H1 (cell line): ENCODE results near the gene RGL1. TPM values are rescaled to one million over a fixed set of nuclear protein-coding genes. Genes with fewer than 3 reads are reported as not detected.

ENCODE experiments used
- GABPA ChIP-seq: IDR thresholded peaks from 2 replicates; pipeline ENCODE4 v1.6.1; 2011; ENCODE audit warnings: mild to moderate bottlenecking, low read length, moderate library complexity, borderline replicate concordance; ENCODE audit not compliant: insufficient read depth
- KDM1A ChIP-seq: fragments of 200-600, 300-600 bp; sonication (generic); IDR thresholded peaks from 2 replicates; pipeline ENCODE4 v1.7.1; 2016; ENCODE audit warnings: mild to moderate bottlenecking, low read length, borderline replicate concordance
- RBBP5 ChIP-seq: IDR thresholded peaks from 2 replicates; pipeline ENCODE4 v1.7.1; 2012; ENCODE audit warnings: low read depth, mild to moderate bottlenecking, inconsistent platforms, low read length, moderate library complexity, borderline replicate concordance
- SRF ChIP-seq: IDR thresholded peaks from 2 replicates; pipeline ENCODE4 v1.6.1; 2011; ENCODE audit warnings: mild to moderate bottlenecking, low read depth, low read length, moderate library complexity
- SUZ12 ChIP-seq: fragments of 200-600 bp; sonication (generic); IDR thresholded peaks from 2 replicates; pipeline ENCODE4 v1.6.1; 2012; ENCODE audit warnings: mild to moderate bottlenecking, inconsistent platforms, low read length, moderate library complexity, mixed read lengths
- polyA plus RNA-seq, 7 experiments: library from polyadenylated mRNA; depleted of rRNA in 3 of 7; stranded (reverse) in 5 of 7; unstranded in 2 of 7; fragments of >200 nt in 5 of 7; fragments of 200-250 nt in 2 of 7; gene quantifications; 1 replicate in 5 of 7; 2 replicates in 1 of 7; 4 replicates in 1 of 7; pipeline versions ENCODE4 v1.2.1 to v1.2.3, GENCODE V29; 2011 to 2013; ENCODE audit warnings: missing spikeins in 2 of 7, mixed read lengths in 2 of 7
- total RNA-seq: library from RNA; stranded (reverse); fragmentation: NEBNext Ultra II Directional; extraction: Animal tissue kit (Norgen Biotek cat#: 25700); gene quantifications from 2 replicates; pipeline ENCODE4 v1.2.1, GENCODE V29; 2021
- TF ChIP-seq, protein P1 (sequence below): IDR thresholded peaks from 2 replicates; pipeline ENCODE4 v1.6.1; 2012; ENCODE audit warnings: low read length, inconsistent platforms

RGL1 gene
- total and polyA plus RNA-seq, 2 of the 8 experiments (the other 6 are each of a cell fraction or from before 2014, with no cell fraction given): 0.98 to 2.4 TPM

DNA sequence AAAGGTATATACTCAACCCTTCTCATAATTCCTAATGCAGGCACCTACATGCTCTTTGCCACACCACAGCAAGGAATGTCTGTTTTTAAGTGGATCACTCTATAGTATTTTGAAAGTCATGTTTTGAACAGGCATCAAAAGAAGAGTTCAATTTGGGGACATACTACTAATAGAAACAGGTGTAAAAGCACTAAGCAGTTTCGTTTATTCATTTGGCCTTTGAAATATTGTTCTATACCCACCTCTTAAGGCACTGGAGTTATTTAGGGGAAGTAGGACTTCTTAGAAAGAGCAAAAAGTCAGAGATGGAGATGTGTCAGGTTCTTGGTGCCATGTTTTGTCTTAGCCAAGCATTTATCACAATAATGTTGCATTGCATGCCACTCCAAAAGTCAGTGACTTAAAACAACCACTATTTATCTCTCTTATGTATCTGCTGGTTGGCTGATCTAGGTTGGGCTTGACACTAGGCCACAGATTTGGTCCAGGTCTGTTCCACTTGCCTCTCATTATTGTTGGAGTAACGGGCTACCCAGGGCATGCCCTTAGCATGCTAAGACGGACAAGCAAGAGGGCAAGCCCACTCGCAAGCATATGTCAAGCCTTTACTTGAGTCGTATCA, 107.5 kb downstream of the RGL1 start (continued):
- TF ChIP-seq, protein P1, sequence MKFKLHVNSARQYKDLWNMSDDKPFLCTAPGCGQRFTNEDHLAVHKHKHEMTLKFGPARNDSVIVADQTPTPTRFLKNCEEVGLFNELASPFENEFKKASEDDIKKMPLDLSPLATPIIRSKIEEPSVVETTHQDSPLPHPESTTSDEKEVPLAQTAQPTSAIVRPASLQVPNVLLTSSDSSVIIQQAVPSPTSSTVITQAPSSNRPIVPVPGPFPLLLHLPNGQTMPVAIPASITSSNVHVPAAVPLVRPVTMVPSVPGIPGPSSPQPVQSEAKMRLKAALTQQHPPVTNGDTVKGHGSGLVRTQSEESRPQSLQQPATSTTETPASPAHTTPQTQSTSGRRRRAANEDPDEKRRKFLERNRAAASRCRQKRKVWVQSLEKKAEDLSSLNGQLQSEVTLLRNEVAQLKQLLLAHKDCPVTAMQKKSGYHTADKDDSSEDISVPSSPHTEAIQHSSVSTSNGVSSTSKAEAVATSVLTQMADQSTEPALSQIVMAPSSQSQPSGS: no peak
- TF ChIP-seq RBBP5 (no peak), KDM1A (no peak), SRF (no peak), SUZ12 (no peak), GABPA (no peak)
